NCI-H345 treated with DMSO at 0.1 percent for 48 hours (cell line): ENCODE results near the gene CDK11A.

Experiments
- DNase-seq: peaks from one replicate; lab custom pipeline; 2025; ENCODE audit not compliant: unreplicated experiment; lab: John Stamatoyannopoulos, UW

Gene CDK11A

GRCh38 chr1:1724035-1724864 lies at the start of gene CDK11A:
Gene CDK11A (minus strand): TSS chr1:1724357. CDS start chr1:1722818, 1,539 bp downstream.
- DNase-seq, result peak; percentile 94

GRCh38 chr1:1773874-1774273 lies 49.7 kb upstream of the CDK11A start:
- DNase-seq, result no peak

GRCh38 chr1:1771096-1771495 lies 46.9 kb upstream of the CDK11A start:
- no peak for DNase-seq

GRCh38 chr1:1770102-1770501 lies 45.9 kb upstream of the CDK11A start:
- DNase-seq, result no peak

GRCh38 chr1:1768249-1768992 lies 44.3 kb upstream of the CDK11A start:
- DNase-seq, result no peak

- no peak for DNase-seq
These were observed 40.8 kb upstream of the CDK11A start for GRCh38 chr1:1764876-1765470.

GRCh38 chr1:1763657-1764621 lies 39.8 kb upstream of the CDK11A start:
- no peak for DNase-seq

GRCh38 chr1:1761504-1762376 lies 37.6 kb upstream of the CDK11A start:
- no peak for DNase-seq

- DNase-seq, result no peak
These were observed 36.6 kb upstream of the CDK11A start for GRCh38 chr1:1760715-1761114.

GRCh38 chr1:1760345-1760650 lies 36.1 kb upstream of the CDK11A start:
- no peak for DNase-seq

- DNase-seq, result no peak
These were observed 35.5 kb upstream of the CDK11A start for GRCh38 chr1:1759456-1760344.

- DNase-seq, result no peak
These were observed 34.7 kb upstream of the CDK11A start for GRCh38 chr1:1758692-1759455.

- no peak for DNase-seq
These were observed 34.0 kb upstream of the CDK11A start for GRCh38 chr1:1758059-1758621.

GRCh38 chr1:1757422-1758058 lies 33.4 kb upstream of the CDK11A start:
- no peak for DNase-seq

- no peak for DNase-seq
These were observed 32.7 kb upstream of the CDK11A start for GRCh38 chr1:1756661-1757421.

GRCh38 chr1:1755852-1756251 lies 31.7 kb upstream of the CDK11A start:
- DNase-seq, result no peak

GRCh38 chr1:1755426-1755825 lies 31.3 kb upstream of the CDK11A start:
- no peak for DNase-seq
